HG02642 (cell line): ENCODE results near the gene CACNA2D1.

Source experiments
- ATAC-seq: cut with Tn5 transposase; IDR thresholded peaks from one replicate; pipeline ENCODE4 v1.9.1; 2021; ENCODE audit warnings: mild to moderate bottlenecking; ENCODE audit not compliant: unreplicated experiment, poor library complexity

Gene CACNA2D1

DNA sequence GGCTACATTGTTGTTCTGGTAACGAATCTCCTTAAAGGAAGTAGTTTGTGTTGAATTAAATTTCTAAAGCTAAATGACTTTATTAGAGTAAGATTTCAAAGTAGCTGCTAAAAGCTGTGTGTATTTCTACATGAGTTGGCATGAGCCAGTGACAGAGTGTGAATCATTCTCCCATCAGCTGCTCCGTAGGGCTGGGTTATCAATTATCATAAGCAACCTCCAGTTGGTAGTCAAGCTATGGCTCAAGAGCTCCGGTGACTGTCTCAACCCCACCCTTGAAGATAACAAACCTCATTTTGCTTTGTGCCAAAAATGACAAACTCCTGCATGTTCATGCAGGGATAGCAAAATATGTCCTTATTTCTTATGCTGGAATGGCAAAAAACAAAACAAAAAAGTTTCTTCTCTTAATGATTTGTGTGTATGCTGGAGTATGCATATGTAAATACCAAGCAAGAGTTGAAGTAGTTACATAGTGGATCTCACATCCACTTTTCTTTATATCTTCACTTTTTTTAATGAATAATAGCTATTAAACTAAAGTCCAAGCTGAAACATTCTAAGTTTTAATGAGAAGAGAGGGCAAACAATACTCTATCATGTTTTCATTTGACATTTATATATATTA is 249.4 kb downstream of the CACNA2D1 start:
- ATAC-seq = no peak

DNA sequence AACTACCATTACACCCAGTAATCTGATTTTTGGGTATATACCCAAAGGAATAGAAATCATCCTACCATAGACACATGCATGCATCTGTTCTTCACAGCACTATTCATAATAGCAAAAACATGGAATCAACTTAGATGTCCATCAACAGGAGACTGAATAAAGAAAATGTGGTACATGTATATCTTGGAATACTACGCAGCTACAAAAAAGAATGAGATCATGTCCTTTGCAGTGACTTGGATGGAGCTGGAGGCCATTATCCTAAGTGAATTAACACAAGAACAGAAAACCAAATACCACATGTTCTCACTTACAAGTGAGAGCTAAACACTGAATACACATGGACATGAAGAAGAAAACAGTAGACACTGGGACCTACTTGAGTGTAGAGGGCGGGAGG is 254.9 kb downstream of the CACNA2D1 start:
- ATAC-seq = no peak

DNA sequence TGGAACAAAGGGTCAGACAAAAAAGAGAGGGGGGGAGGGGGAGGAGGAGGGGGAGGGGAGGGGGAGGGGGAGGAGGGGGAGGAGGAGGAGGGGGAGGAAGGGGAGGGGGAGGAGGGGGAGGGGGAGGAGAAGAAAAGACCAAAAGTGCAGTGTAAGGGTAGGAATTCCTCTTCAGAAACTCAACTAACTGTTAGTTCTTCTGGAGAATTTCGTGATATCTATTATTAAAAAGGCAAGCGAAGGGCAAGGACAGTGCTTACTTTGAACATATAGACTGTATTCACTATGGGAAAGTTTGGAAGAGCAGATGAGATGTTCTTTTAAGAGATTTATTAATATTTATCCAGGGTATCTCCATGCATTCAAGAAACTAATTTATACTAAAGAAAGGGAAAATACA is 258.1 kb downstream of the CACNA2D1 start:
- ATAC-seq = no peak

DNA sequence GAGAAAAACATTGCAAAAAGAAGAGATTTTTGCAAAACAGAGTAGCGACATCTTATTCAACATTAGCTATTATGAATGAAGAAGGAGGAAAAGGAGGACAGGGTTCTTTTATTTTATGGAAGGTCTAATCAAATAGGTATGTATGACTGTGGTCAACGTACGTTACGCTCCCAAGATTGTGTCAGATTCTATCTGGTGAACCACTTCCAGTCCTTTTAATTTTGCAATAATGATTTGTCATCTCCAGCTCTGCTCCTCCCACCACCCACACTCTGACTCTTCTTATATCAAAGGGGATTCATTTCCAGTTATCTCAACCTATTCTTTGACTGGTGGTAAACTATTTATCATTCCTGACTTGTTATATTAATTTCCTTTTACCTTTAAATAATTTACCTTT is 259.9 kb downstream of the CACNA2D1 start:
- no peak for ATAC-seq

DNA sequence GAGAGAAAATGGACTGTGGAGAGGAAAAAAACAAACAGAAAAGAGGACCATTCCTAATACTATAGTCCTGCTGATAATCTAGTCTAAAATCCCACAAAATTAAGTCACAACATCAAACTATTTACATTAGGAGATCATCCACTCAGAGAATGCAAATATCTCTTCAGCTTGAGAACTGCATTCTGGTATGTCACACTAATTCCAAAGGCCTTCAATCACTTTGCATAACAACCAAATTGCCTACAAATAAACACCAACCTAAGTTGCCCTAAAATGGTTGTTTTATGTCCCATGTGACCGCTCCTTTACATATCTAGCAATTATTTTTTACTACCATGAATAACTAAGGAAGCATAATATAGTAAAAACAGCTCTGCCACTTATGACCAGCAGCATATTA is 264.3 kb downstream of the CACNA2D1 start:
- no peak for ATAC-seq

DNA sequence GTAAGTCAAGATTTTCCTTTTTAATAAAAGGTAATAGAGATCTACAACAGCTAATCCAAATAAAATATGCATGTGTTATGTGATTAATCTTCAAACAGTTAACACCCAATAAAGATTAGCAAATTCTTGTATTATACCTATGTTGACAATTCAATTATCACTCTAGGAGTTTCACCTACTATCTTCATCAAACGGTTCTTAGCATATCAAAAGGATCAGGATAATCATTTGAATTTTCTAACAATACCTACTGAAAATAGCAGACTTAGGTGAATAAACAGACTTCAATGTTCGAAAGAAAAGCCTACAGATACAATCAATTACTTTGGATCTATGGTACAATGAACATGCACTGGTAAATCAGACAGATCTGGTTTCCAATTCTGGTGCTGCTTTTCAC is 268.3 kb downstream of the CACNA2D1 start:
- ATAC-seq = no peak

DNA sequence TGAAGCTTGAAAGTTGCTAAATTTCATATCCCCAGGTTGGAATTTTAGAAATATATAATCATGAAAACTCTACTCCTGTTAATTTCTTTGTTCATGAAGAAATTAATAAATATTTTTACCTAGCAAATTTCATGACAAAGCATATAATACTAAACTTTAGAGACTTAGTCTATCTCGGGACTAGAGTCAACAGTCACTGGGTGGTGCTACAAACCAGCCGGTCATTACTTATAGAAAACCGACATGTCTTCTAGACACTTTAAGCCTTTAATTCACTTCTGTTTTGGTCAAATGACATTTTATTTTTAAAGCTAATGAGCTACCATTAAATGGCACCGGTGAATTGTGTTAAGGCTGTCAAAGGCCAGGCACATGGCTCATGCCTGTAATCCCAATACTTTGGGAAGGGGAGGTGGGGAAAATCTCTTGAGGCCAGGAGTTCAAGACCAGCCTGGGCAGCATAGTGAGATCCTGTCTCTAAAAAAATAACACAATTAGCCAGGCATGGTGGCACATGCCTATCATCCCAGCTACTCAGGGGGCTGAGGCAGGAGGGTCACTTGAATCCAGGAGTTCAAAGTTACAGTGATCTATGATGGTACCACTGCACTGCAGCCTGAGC is 270.1 kb downstream of the CACNA2D1 start:
- ATAC-seq = no peak

DNA sequence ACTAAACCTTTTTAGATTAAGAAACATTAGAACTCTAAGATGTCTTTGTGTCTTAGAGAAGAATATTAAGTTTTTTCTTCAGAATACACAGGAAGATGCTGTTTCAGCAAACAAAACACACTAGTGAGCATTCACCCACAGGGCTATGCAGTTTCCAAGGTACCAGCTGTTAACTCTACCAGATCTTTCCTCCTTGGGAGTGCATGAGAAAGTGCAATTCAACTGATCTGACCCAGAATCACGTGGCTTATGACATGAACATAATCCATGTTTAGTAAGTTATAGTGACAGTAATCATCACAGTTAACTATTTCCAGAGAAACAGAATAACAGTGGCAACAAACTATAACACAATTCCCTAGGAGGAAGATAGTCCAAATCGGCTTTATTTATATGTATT is 270.7 kb downstream of the CACNA2D1 start:
- ATAC-seq = no peak

DNA sequence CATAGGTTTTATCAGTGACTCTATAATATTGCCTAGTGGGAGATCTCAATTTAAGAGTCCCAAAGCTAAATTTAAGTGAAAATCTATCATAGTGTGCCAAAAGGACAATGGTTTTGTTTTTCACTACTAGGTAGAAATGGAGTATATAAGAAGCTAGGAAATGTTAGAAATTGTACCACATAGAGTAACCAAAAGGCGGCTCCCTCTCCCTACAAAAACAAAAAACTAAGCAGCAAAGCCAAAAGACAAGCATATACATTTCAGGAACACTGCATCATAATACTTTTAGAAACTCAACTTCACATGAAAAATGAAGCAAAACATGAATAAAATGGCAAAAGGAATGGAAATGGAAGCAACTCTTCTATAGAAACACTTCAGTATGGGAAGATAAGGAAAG is 271.6 kb downstream of the CACNA2D1 start:
- no peak for ATAC-seq

DNA sequence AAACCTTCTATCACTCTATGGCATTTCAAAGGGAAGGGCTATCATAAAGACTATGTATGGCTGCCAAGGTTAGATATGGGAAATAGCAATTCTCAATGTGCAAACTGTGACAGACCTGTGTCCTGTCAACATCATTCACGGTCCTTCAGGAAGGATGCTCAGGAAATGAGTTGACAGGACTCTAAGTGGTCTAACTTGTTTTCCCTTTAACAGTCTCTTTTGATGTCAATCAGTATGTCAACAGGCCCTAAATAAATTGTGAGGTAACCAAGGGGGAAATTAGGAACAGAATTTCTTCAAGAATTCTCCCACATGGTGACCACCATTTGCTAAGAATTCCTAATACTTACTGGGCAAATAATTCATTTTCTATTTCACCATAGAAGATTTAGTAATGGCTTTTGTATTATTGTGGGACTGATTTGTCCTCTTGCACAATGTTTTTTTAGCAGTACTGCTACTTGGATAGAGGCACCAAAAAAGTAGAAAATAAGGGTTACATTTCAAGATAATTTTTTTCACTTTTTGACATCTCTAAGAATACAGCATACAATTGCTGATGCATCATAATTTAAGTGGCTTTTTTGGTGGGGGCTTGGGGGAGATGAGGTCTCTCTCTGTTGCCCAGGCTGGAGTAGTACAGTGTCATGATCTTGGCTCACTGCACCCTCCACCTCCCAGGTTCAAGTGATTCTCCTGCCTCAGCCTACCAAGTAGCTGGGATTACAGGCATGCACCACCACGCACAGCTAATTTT is 275.8 kb downstream of the CACNA2D1 start:
- ATAC-seq = no peak

DNA sequence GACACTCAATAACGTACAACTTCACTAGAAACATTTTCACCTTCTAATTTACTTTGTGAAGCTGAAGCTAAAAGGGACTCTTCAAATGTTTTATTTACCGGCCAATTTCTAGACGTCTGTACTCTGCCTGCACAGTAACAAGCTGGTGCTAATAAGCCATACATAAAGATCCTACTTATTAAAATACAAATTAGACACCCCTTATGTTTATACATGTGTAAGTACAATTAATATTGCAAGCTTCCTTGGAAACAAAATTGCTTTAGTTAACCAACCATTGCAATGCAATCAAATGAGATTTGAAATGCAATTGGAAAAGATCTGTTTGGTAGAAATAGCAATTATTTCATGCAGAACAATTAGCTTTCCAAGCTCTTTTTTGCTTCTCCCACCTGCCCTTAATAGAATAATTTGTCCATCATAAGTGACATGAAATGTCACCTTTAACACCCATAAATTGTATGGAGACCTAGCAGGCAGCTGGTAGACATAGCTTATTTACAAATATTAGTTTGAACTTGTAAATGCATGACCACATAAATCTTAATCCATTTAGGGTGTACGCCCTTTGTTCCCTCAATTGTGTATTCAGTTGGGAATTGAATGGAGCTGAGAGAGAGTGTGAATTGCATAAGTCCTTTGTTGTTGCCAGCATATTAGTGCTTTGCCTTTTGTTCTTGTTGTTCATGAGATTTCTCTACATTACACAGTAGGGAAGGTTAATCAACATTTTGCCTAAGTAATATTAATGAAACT is 277.1 kb downstream of the CACNA2D1 start:
- ATAC-seq = no peak

DNA sequence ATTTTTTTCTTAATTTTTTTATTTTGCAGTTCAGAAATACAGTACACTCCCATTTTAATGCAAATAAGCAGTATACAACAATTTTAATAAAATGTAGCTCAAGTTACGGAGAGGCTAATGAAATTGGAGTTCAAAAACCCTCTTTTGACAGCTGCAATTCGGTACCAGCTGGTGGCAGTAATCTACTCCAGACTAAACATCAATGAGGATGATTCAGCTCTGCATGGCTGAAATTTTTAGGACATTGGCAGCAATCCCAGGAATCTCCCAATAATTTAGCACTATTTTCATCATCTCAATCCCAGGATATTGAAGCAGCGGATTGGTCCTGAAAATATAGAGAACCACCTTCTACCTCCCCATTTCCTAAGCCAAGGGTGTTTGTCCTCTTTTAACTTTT is 278.8 kb downstream of the CACNA2D1 start:
- ATAC-seq = no peak

DNA sequence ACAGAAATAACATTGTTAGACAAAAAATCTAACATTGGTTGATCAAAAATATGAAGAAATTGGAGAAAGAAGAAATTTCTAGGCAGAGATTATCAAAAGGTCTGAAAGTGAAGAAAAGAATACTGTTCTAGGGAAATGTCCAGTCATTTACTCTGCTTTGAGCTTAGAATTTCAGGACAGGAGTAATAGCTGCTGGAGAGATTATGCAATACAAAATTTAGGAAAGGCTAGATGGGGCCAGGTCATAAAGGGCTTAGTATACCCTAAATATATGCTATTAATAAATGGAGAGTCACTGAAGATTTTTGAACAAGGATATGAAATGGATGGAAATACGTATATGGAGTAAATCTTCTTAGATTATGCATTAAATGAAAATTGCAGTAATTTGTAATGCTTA is 279.2 kb downstream of the CACNA2D1 start:
- ATAC-seq = no peak

DNA sequence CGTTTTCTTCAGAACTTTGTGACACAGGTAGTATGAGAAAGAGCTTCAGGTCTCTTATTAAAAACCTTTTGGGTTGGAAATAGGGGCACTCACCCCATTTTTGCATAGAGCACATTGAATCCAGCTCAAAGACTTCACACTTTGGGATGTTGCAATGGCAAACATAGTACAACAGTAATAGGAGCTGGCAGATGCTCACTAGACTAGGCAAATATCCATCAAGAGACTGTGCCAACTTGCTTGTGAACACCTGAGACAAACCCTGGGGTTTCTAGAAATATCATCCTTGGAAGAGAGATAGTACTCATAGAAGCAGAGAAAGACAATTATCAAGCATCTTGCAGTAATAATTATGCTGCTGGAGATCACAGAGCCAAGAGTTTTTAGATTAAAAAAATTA is 280.0 kb downstream of the CACNA2D1 start:
- ATAC-seq = no peak

DNA sequence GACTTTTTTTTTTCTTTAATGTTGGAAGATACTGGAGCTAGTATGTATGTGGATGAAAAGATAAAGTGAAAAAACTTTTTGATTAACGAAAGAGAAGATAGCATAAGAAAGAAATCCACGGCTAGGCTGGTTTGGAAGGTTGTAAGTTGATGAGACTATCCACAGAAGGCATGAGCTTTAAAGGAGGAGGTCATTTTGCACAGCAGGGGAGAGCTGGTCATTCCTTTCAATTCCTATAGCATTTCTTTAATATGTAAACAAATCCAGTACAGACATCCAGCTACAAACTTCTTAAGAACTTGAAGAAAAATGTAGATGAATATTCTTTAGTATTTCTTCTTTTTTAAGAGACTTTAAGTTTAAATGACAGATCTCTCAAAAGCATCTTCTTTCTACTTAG is 281.3 kb downstream of the CACNA2D1 start:
- no peak for ATAC-seq

DNA sequence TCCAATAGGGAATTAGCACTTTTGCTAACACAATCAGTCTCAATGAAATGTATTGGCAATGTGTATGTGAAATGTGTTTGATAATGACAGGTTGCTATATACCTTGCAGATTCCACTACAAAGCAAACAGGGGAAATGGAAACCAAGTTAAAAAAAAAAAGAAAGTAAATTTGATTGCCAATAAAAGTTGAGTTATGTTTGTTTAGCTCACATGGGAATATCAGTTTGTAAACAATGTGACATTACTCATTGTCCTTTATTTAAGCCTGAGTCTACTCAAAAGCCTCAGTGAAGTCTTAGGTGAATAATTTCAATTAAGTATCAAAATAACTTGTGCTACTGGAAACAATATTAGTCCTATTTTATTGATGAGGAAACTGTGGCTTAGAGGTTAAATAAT is 285.2 kb downstream of the CACNA2D1 start:
- ATAC-seq = no peak

DNA sequence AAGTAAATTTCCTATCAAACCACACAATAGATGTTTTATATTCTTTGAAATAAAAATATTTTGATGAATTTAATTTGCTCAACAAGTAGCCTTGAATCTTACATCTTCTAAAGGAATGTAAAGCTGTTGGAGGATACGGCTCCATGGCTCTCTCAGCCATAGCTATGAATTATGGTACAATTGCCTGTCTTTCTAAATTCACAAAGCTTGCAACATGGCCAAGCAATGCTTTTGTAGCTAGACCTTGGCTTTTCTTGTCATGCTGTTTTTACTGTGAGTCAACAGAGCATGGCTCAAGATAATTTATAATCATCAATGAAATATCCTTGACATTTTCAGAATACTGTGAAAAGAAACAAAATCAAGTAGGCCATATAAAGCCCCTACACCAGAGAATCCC is 286.7 kb downstream of the CACNA2D1 start:
- no peak for ATAC-seq

DNA sequence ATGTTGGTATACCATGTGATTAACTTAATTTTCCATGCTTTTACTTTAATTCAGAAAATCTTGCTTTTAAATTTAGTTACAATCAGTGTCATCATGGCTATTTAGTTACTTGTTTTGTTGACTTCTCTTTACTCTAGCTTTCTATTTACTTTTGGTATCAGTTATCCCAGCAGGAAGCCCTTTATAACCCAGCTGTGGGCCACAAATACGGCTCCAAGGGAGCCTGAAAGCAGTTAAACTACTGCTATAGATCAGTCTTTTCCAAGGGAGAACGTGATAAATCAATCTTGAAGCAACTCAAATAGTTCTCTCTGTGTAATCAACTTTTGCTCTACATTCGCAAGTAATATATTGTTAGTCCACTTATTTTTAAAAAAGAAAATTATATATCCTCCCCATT is 287.4 kb downstream of the CACNA2D1 start:
- ATAC-seq = no peak

DNA sequence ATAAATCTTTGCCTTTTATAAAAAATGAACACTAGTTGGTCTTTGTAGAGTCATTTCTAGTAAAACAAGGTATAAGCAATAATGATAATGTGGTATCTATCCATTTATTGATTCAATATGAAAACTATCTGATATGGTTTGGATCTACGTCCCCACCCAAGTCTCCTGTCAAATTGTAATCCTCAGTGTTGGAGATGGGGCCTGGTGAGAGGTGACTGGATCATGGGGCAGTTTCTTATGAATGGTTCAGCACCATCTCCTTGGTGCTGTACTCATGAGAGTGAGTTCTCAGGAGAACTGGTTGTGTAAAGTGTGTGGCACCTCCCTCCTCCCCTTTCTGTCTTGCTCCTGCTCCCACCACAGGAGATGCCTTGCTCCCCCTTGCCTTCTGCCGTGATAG is 288.8 kb downstream of the CACNA2D1 start:
- no peak for ATAC-seq

DNA sequence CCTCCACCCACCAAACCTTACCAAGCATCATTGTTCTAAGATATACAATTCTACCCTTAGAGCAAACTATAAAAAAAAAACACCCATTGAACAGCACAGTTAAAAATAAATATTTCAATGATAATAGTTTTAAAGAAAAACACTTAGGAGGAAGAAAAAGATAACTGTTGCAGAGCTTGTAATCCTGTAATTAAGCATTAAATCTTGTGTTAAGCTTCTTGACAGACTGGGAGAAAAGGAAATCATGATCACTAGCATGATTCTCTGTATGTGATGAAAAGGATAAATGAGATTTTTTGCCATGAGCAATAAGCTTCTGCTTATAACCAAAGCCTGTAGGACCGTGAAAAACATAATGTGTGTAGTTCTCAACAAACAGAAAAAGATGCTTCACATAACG is 289.8 kb downstream of the CACNA2D1 start:
- ATAC-seq = no peak

DNA sequence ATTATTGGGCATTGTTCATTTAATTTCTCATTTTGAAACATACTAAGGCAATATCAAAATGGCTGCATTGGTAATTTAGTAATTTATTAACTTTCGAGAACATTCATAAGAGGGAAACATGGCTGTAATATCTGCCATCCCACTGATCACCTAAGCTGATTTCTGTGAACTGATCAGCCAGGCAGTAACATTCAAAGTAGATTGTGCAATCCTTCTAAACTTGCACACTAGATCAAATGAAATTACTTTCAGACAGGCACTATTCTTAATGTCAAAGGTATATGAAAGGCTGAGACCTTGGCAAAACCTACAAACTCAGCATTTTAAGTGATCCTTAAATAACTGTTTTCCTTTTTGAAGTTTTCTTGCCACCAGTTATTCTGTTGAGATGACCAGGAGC is 290.7 kb downstream of the CACNA2D1 start:
- no peak for ATAC-seq
